Daoy (cell line): ENCODE results near the gene NOVA2. TPM values are rescaled to one million over a fixed set of nuclear protein-coding genes. Genes with fewer than 3 reads are reported as not detected.
A peak's percentile ranks its signal among the peaks of the same experiment; 100 is the strongest.

Experiments used
- DNase-seq: peaks from one replicate; pipeline ENCODE4 v3.0.0-alpha.2; 2015; ENCODE audit warnings: low read depth
- total RNA-seq: library from RNA; depleted of rRNA; stranded (reverse); fragments of >200 nt; shearing (Covaris generic); gene quantifications from 2 replicates; pipeline ENCODE4 v1.2.3, GENCODE V29; 2014; rRNA removed

Gene NOVA2, protein sequence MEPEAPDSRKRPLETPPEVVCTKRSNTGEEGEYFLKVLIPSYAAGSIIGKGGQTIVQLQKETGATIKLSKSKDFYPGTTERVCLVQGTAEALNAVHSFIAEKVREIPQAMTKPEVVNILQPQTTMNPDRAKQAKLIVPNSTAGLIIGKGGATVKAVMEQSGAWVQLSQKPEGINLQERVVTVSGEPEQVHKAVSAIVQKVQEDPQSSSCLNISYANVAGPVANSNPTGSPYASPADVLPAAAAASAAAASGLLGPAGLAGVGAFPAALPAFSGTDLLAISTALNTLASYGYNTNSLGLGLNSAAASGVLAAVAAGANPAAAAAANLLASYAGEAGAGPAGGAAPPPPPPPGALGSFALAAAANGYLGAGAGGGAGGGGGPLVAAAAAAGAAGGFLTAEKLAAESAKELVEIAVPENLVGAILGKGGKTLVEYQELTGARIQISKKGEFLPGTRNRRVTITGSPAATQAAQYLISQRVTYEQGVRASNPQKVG
- not detected in 2 replicates for total RNA-seq

DNA sequence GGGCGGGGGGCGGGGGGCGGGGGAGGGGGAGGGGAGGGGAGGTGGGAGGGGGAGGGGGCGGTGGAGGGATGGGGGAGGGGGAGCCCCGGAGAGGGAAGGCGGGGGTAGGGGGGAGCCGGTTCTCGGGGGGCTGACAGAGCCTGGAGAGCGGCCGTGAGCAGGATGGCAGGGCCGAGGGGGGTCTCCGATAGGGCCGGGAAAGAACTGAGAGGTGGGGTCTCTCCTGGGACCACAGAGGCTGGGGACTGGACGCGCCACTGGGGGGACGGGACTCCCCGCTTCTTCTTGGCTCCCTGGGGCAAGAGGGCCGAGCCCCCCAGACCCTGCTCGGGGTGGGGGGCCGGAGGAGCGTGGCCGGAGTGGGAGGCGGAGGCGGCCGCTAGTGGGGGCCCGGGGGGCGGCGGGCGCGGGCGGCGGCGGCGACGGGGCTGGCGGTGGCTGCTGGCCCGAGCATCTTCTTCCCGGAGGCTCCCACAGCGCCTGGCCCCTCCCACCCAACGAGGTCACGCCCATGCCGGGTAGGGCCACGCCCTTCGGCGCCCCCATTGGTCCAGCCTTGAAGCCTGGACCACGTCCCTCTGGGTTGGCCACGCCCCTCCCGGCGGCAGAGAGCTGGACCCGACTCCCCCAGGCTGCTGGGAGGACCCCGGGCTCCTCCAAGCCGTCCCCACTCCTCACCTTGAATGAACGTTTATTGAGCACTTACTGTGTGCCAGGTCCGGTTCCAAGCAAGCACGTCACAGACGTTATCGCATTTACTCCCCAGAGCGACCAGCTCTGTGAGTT lies at the start of gene NOVA2:
TSS of gene NOVA2 (minus strand) at position 313 of the 786 bp plus-strand sequence. CDS start 514 bp downstream, outside the sequence.
- DNase-seq, result peak; percentile 93

DNA sequence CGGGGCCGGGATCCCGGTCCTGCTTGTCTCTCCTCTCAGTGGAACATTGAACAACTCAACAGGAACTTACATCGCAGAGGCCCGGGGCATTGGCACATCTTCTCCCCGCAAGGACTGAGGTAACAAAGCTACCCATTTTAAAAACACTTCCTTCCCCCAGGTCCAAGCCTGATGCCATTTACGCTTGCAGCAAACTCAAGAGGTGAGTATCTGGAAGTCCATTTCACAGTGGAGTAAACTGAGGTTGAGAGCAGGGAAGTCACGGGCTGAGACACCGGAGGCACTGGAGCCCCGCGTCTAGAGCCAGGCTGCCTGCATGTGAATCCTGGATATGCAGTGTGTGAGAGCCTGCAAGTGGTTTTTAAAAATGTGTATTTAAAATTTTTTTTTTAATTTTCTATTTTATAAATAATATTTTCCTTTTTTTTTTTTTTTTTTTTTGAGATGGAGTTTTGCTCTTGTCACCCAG lies 49.7 kb upstream of the NOVA2 start:
- DNase-seq, result no peak

DNA sequence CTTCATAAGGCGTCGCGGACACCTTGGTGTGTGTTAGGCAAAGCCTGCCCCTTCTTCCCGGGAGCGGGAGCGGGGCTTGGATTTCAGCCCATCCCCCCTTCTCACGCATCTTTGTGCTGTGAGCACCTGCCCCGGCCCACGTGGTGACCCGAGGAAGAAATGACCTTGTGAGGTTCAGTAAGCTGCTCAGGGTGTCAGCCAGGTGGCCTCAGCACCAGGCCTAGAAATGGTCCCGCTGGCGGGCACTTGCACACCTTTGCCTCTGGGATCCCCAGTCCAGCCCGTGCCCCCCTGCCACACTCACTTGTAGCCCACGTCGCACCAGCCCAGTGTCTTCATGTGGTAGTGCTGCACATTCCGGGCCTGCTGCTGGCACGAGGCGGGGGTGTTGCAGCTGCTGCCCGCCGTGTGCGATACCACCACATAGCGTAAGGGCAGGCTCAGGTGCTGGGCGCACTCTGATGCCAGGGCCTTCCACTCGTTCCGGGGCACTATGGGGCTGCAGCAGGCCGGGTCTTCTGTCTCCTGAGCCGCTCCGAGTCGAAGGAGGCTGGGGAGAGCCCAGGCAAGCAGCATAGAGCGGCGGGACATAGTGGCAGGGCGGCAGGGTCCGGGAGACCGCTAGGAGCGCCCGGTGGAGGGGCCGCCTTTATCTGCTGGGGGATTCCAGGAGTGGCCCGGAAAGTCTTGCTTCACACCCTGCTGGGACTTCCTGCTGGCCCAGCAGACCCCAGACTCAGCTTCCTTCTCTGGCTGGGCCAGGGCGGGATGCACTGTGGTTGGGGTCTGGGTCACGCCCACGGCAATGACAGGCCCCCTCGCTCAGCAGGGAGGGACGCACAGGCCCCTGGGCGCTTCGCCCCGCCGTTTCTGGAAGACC lies 49.0 kb upstream of the NOVA2 start, which contains the start of gene PGLYRP1:
TSS of gene PGLYRP1 (minus strand) at position 623 of the 880 bp plus-strand sequence. CDS start at position 591, 32 bp downstream.
- no peak for DNase-seq

DNA sequence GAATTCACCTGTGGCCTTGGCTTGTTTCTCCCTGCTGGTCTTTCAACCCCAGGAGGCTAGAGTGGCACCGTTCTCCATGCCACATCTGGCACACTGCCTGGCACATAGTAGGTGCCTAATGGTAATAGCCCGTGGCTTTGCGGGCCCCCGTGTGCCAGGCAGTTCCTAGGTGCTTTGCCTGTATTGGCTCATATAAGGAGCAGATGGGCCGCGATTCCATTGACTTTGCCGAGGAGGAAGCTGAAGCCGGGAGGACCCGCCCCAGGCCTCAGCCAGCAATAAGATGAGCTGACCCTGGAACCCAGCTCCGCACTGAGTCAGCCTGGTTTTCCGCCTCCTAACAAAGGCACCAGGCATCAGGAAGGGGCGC lies 48.4 kb upstream of the NOVA2 start:
- DNase-seq, result no peak

DNA sequence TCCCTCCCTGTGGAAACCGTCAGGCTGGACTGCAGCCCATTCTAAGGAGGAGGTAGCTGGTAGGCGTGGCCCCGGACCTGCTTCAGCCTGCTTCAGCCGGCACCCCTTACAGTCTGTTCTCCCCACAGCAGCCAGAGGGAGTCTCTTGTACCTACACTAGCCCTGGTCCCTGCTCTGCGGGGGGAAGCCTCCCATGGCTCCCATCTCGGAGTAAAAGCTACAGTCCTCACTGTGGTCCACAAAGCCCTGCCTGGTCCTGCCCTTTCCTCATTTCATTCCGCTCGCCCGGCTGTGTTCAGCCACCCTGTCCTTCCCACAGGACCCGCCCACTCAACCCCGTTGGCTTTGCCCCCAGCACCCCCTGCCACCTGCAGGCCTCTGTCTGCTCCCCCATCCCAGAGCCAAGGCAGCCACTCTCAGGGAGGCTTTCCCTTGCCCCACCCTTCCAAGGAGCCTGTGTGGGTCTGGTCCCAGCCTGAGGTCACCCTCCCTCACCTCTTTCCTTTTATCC lies 47.9 kb upstream of the NOVA2 start:
- DNase-seq, result peak; percentile 40

DNA sequence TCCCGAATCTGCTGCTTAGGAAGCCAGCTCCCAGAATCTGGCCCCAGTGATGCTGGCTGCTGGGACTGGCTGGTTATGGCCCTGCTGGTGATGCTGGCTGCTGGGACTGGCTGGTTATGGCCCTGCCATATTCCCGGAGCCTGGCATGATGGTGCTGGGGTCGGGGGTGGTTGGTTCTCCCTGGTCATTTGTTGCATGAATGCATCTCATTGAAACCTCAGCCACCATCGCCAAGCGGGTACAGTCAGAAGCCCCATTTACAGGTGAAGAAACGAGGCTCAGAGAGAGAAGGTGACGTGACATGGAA lies 47.1 kb upstream of the NOVA2 start:
- DNase-seq, result no peak

DNA sequence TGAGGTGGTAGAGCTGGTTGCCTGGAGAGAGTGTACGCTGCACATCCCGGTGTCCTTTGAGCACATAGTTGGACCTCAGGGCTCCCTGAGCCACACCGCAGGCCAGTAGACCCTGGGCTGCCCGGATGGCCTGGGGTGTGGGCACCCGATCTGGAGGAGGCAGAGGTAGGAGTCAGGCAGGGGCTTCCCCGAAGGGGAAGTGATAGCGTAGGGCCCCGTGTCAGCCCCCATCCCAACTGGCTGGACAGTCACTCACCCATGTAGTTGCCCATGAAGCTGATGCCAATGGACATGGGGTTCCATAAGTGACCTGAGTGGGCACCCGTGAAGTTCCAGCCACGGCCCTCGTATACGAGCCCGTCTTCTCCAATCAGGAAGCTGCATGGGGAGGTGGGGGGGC lies 45.6 kb upstream of the NOVA2 start:
- DNase-seq, result no peak

DNA sequence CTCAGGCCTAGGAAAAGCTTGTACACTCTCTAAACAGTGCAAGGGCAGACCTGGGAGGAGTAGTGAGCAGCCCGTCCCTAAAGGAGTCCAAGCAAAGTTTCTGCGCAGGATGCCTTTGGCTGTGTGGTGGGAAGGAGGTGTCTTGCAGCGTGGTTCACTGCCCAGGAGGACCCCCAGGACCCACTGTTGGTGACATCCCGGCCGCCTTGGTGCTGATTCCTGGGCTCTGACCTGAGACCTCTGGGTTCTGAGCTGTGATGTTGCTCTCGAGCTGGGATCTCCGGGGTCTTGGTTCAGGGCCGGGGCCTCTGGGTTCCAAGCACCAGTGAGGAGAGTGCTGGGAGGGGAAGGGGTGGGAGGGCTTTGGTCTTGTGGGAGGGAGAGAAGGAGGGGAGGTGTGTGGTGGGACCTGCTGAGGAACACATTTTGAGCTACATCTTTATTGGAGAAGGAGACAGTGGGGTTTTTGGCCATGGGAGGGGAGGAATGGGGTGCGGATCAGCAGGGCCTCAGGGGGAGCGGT lies 45.1 kb upstream of the NOVA2 start:
- no peak for DNase-seq

DNA sequence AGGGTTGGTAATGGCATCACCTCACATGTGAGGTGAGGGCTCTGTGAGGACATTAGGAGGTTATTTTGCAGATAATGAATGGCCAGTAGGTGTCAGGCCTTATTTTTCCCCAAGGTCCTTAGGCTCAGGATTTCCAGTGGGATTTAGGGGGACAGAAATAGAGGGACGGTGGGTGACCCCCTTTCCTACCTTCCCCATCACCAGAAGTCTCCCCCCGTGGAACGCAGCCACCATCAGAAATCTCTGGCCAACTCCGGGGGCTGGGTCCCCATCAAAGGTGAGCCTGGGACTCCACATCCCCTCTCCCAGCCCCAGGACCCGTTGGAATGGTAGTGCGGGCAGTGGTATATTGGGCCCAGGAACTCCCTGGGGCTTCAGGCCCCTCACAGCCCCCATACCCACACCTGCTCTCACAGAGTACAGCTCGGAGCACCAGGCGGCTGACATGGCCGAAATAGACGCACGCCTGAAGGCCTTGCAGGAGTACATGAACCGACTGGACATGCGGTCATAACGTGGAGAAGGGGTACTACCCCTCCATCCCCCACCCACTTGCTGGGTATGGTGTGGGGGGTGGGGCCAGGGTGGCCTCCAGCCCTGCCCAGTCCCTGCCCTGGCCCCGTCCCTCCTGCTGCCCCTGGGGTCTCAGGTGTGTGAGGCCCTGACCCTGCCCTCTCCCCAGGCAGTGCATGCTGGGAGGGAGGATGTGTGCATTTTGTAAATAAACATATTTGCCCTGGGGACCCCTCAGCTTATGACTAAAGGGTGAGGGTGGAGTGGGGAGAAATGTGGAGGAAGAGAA lies 44.4 kb upstream of the NOVA2 start:
- no peak for DNase-seq

DNA sequence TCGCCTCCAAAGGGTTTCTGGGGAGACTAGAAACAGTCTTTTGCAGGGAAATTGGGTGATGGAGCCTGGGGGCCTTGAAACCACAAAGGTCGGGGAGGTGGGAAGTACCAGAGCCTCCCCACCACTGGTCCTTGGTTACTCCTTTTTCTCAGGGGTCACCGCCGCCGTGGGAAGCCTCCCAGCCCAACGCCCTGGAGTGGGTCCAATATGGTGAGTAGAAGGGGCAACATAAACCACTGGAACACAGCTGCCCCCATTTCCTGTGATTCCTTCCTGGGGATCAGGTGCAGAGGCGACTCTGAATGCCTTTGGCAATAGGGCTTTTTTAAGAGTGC lies 43.4 kb upstream of the NOVA2 start:
- DNase-seq, result no peak

DNA sequence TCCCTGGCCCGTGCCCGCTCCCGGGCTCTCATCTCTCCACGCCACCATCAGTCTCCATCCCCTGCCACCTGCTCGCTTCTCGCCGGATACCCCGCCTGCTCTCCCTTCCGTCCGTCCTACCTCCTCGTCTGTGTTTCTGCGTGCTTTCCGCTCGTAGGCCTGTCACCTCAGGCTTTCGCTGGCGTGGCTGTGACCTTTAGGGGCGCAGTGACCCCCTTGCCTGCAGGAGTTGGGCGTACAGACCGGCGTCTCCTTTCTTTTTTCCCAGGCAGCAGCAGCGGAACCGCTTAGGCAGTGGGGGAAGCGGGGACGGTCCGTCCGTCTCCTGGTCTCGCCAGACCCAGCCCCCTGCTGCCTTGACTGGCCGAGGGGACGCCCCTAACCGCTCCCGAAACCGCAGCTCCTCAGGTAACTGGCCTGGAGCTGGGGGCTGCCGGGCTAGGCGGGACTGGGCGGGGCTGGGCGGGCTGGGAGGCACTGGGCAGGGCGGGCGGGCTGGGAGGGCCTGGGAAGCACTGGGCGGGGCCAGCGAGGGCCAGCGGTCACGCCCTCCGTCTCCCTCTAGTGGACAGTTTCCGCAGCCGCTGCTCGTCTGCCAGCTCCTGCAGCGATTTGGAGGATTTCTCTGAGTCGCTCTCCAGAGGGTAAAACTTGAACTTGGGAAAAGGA lies 42.9 kb upstream of the NOVA2 start:
- peak; percentile 90 for DNase-seq

DNA sequence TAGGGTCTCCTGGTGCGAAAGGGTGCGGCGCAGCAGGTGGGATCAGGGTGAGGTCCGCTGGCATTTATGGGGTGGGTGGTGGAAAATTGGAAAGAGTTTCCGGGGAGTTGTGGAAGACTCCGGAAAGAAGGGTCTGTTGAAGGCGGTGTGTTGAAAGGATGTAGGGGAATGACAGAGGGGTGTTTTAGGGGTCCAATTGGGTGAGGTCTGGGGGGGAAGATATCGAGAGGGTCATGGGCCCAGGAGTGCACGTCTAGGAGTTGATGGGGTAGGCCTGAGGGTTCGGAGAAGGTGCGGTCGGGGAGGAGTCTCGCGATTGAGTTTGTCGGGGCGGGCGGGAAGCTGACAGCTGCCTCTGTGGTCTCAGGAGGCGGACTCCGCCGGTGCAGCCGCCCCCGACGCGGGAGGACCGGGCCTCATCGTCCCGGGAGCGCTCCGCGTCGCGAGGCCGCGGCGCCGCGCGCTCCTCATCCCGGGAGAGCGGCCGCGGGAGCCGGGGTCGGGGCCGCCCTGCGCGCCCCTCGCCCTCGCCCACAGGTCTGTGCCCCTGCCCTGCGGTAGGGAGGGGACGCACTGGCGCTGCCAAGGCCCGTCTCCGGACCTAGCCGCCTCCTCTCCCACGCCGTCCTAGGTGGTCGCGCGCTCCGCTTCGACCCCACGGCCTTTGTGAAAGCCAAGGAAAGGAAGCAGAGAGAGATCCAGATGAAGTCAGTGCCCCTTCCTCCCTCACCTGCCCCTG lies 42.2 kb upstream of the NOVA2 start:
- peak; percentile 65 for DNase-seq

DNA sequence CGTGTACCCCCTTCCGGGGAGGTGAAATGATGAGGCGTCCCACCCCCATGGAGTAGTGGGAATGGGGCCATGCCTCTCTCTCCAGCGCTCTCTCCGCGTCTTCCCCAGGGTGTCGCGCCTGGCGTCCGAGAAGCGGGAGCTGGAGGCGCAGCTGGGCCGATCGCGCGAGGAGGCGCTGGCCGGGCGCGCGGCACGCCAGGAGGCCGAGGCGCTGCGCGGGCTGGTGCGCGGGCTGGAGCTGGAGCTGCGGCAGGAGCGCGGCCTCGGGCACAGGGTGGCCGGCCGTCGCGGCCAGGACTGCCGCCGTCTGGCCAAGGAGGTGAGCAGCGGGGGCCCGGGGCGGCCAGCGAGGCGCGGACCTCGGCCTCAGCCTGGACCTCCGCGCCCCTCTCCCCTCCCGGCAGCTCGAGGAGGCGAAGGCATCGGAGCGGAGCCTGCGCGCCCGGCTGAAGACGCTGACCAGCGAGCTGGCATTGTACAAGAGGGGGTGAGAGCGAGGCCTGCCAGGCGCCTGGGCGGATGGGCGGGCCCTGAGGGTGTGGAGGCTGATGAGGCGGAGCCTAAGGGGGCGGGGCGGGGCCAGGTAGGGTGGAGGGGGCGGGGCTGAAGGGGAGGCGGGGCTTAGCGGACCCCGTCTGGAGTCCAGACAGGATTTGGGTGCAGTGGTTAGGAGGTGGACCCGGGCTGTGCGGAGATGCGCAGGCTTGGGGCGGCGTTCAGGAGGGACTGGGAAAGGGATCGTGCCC lies 41.4 kb upstream of the NOVA2 start:
- DNase-seq, result peak; percentile 88

DNA sequence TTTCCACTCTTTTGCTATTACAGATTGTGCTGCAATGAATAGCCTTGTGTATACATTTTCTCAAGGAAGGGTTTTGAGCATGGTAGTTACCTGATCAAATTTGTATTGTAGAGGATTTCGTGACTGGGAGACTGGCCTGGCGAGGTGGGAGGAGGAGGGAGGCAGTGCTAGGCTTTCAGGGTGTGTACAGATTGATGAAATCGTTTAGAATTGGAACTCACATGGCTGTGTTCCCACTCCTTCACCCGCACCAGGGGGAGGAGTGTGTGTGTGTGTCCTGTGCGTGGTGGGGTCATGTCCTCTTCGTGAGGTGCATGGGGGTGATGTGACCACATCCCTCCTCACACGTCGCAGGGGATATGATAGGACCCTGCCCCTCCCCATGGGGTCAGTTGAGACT lies 40.9 kb upstream of the NOVA2 start:
- no peak for DNase-seq

DNA sequence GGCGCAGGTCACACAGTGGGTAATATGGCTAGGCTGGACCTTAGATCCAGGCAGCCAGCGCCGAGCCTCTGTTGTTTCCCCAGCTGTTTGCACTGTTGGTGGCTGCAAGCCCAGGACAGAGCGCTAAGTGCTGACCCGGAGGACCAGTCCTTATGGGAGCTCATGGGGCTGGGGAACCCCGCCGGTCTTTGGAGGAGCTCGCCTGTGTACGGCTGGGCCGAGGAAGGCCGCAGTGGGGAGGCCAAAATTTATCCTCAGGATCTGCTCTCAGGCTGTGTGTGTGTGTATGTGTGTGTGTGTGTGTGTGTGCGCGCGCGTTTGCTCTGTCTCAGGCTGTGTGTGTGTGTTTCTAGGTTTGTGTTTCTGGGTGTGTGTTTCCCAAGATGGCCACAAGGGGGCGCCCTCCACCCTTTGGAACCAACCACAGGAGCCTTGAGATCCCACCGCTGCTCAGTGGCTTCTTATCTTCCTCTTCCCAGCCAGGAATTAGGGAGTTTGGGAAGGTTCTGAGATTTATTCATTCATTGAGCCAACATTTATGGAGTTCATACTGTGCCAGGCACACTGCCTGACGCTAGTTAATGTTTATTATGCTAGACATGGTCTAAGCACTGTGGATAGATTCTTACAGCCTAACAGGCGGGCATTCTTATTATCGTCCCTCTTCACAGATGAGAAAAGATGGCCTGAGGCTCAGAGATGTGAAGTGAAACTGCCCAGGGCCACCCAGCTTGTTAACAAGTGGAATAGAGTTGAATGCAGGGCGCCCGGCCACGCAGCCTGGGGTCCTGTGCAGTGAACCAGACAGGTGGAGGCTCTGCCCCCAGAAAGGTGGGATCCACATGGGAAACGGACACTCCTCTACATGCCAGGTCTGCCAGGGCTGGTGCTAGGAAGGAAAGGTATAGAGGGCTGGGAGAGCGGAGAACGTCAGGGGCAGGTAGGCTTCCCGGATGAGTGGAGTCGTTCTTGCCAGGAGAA lies 36.2 kb upstream of the NOVA2 start:
- peak; percentile 76 for DNase-seq

DNA sequence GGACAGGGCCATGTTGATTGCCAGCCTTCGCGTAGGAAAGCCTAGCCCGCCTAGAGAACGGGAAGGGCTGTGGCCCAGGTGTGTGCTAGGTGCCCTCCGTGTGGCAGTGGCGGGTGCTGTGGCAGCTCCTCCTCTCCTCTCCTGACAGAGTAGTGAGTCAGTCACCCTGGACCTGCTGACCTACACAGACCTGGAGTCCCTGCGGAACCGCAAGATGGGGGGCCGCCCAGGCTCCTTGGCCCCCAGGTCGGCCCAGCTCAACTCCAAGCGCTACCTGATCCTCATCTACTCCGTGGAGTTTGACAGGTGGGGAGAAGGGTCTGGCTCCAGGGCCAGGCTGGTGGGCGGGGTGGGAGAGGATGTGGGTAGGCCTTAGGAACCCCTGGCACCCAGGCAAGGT lies 32.7 kb upstream of the NOVA2 start:
- DNase-seq, result no peak

DNA sequence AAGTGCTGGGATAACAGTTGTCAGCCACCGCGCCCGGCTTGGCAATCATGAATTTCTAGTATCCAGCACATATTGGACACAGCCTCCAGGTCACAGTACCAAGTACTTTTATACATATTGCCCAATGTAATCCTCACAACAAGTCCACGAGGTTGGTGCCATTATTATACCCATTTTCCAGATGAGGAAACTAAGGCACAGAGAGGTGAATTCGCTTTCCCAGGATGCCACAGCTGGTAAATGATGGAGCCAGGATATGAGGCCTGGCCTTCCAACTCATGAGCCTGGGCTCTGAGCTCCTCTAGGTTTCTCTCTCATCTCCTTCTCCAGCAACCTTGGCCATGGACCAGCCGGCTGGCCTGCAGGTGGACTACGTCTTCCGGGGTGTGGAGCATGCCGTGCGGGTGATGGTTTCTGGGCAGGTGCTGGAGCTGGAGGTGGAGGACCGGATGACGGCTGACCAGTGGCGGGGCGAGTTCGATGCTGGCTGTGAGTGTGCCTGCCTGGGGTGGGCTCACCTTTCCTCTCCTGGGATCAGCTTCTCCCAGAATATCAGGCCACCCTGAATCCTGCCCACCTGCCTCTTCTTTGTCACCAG lies 29.1 kb upstream of the NOVA2 start:
- DNase-seq, result no peak
